CD4-positive, CD25-positive, alpha-beta regulatory T cell (primary cell): ENCODE results near the gene SLC25A43. TPM values are rescaled to one million over a fixed set of nuclear protein-coding genes. Genes with fewer than 3 reads are reported as not detected.
A peak's percentile ranks its signal among the peaks of the same experiment; 100 is the strongest.
"Not testable (repeated sequence)": the region's sequence is repeated elsewhere in the genome, so short reads cannot be mapped to it uniquely, and the experiment has no call there.

Experiments used
- ATAC-seq, 2 donors: fragments of 150-1000 bp; cut with Tn5 transposase; one replicate each; pipeline ENCODE4 v1.10.0; 2021; ENCODE audit warnings: low read depth in 2 of 2, moderate number of reproducible peaks in 2 of 2, moderate library complexity in 1 of 2
- DNase-seq, 3 donors: peaks; one replicate each; pipeline versions ENCODE4 v3.0.0 to v3.0.0-alpha.2; 2012 to 2022; ENCODE audit warnings: mixed read lengths in 1 of 3
- H3K27ac ChIP-seq: one replicate; pipeline ENCODE4 v1.7.0; 2013; ENCODE audit warnings: mild to moderate bottlenecking, low read length; ENCODE audit not compliant: insufficient read depth, poor library complexity, severe bottlenecking
- H3K27me3 ChIP-seq: one replicate; pipeline ENCODE4 v1.7.0; 2013; ENCODE audit warnings: low read length; ENCODE audit not compliant: control insufficient read depth, insufficient read depth
- H3K36me3 ChIP-seq: one replicate; pipeline ENCODE4 v1.7.0; 2013; ENCODE audit warnings: mild to moderate bottlenecking, low read length, moderate library complexity; ENCODE audit not compliant: control insufficient read depth, insufficient read depth
- H3K4me1 ChIP-seq: 2 replicates; pipeline ENCODE4 v1.7.0; 2013; ENCODE audit warnings: mild to moderate bottlenecking, low read length; ENCODE audit not compliant: insufficient read depth, control insufficient read depth, poor library complexity, severe bottlenecking
- H3K4me3 ChIP-seq: one replicate; pipeline ENCODE4 v1.7.0; 2013; ENCODE audit warnings: low read depth, mild to moderate bottlenecking, low read length, moderate library complexity
- H3K9me3 ChIP-seq, 2 experiments: 1 replicate in 1 of 2; 2 replicates in 1 of 2; pipeline ENCODE4 v1.7.0; 2013; ENCODE audit warnings: low read length in 2 of 2, mild to moderate bottlenecking in 1 of 2, moderate library complexity in 1 of 2; ENCODE audit not compliant: control insufficient read depth in 2 of 2
- H3K27ac Mint-ChIP-seq, 3 donors: one replicate each; pipeline ENCODE4 v1.8.0; 2020 to 2022; ENCODE audit warnings: mild to moderate bottlenecking in 3 of 3, mixed read lengths in 3 of 3, moderate library complexity in 2 of 3
- H3K27me3 Mint-ChIP-seq: one replicate; pipeline ENCODE4 v1.8.0; 2022; ENCODE audit warnings: mild to moderate bottlenecking, mixed read lengths
- H3K36me3 Mint-ChIP-seq: one replicate; pipeline ENCODE4 v1.8.0; 2020; ENCODE audit warnings: mixed read lengths
- H3K4me1 Mint-ChIP-seq, 4 donors: one replicate each; pipeline ENCODE4 v1.8.0; 2020 to 2022; ENCODE audit warnings: mixed read lengths in 4 of 4, mild to moderate bottlenecking in 1 of 4
- H3K4me3 Mint-ChIP-seq, 4 donors: one replicate each; pipeline ENCODE4 v1.8.0; 2020 to 2022; ENCODE audit warnings: mild to moderate bottlenecking in 4 of 4, mixed read lengths in 4 of 4, moderate library complexity in 3 of 4
- H3K9me3 Mint-ChIP-seq, 7 donors: one replicate each; pipeline ENCODE4 v1.8.0; 2020 to 2022; ENCODE audit warnings: mixed read lengths in 7 of 7, mild to moderate bottlenecking in 3 of 7, moderate library complexity in 2 of 7
- polyA plus RNA-seq, 4 donors: library from polyadenylated mRNA; unstranded; fragments of 300-500 nt; fragmentation: Illumina TruSeq; gene quantifications; one replicate each; pipeline ENCODE4 v1.2.3, GENCODE V29; 2021
- total RNA-seq: library from RNA; stranded (reverse); gene quantifications from one replicate; pipeline ENCODE4 v1.2.3, GENCODE V29; 2022

The SLC25A43 gene
- 2.6 TPM for total RNA-seq
- polyA plus RNA-seq, result 1 to 10 TPM; 3.0 to 4.9 (median 3.5) TPM

GRCh38 chrX:119398974-119399771 is at the start of gene SLC25A43:
SLC25A43 (plus strand) TSS chrX:119399336; CDS start chrX:119399404, 68 bp downstream.
- Mint-ChIP-seq H3K36me3 (no peaks in the 10 kb centered on the region), H3K4me3 (peak within 1 kb of the TSS; percentile 86 to 97 (median 89)), H3K9me3 (no peaks in the 10 kb centered on the region), H3K27me3 (no peaks in the 10 kb centered on the region), H3K4me1 (peaks cover 0 to 13% (median 6%) of the 10 kb centered on the region in 4 donors), H3K27ac (peak within 1 kb of the TSS; percentile 85 to 91 (median 90))
- peak within 1 kb of the TSS; percentile 67 for H3K4me3 ChIP-seq
- no peaks in the 10 kb centered on the region for H3K27me3 ChIP-seq
- peak in 2 of 3 donors; percentile 14 to 34 for DNase-seq
- H3K36me3 ChIP-seq, result no peaks in the 10 kb centered on the region
- peak; percentile 63 to 68 for ATAC-seq
- H3K27ac ChIP-seq, result peak within 1 kb of the TSS; percentile 33
- H3K9me3 ChIP-seq, result no peaks in the 10 kb centered on the region
- H3K4me1 ChIP-seq, result peaks cover 7% of the 10 kb centered on the region

- H3K36me3 Mint-ChIP-seq, result no peaks in the 10 kb centered on the region
- H3K27ac Mint-ChIP-seq, result no peak overlapping the region
Measured at GRCh38 chrX:119359618-119360382, 39.3 kb upstream of the SLC25A43 start.

GRCh38 chrX:119361451-119361850 is 37.7 kb upstream of the SLC25A43 start:
- H3K27ac ChIP-seq, H3K4me3 ChIP-seq, H3K36me3 ChIP-seq, H3K27ac Mint-ChIP-seq, H3K4me1 Mint-ChIP-seq, H3K36me3 Mint-ChIP-seq, H3K4me1 ChIP-seq, H3K9me3 ChIP-seq, H3K27me3 Mint-ChIP-seq, DNase-seq, H3K9me3 Mint-ChIP-seq, H3K27me3 ChIP-seq, H3K4me3 Mint-ChIP-seq, ATAC-seq: not testable (repeated sequence)

More at GRCh38 chrX:119359618-119360382, 39.3 kb upstream of the SLC25A43 start:
- ATAC-seq, result no peak
- Histone ChIP-seq H3K27ac (no peak overlapping the region), H3K36me3 (no peaks in the 10 kb centered on the region), H3K27me3 (no peaks in the 10 kb centered on the region), H3K9me3 (no peaks in the 10 kb centered on the region), H3K4me3 (no peak overlapping the region), H3K4me1 (no peaks in the 10 kb centered on the region)
- no peaks in the 10 kb centered on the region for H3K4me1 Mint-ChIP-seq
- no peaks in the 10 kb centered on the region for H3K9me3 Mint-ChIP-seq
- no peak for DNase-seq
- peaks cover 9% of the 10 kb centered on the region for H3K27me3 Mint-ChIP-seq
- H3K4me3 Mint-ChIP-seq, result no peak overlapping the region

- not testable (repeated sequence) for H3K4me3 ChIP-seq
Measured at GRCh38 chrX:119362074-119362473, 37.1 kb upstream of the SLC25A43 start.

GRCh38 chrX:119363391-119363790 is 35.7 kb upstream of the SLC25A43 start:
- Histone ChIP-seq H3K9me3 (no peaks in the 10 kb centered on the region), H3K36me3 (no peaks in the 10 kb centered on the region), H3K4me1 (no peaks in the 10 kb centered on the region), H3K4me3 (no peak overlapping the region), H3K27me3 (no peaks in the 10 kb centered on the region), H3K27ac (no peak overlapping the region)
- H3K9me3 Mint-ChIP-seq, result no peaks in the 10 kb centered on the region
- ATAC-seq (no peak), DNase-seq (no peak)
- H3K27me3 Mint-ChIP-seq, result no peaks in the 10 kb centered on the region
- no peak overlapping the region for H3K27ac Mint-ChIP-seq
- no peaks in the 10 kb centered on the region for H3K36me3 Mint-ChIP-seq
- no peak overlapping the region for H3K4me3 Mint-ChIP-seq
- H3K4me1 Mint-ChIP-seq, result no peaks in the 10 kb centered on the region

More at GRCh38 chrX:119362074-119362473, 37.1 kb upstream of the SLC25A43 start:
- not testable (repeated sequence) for H3K9me3 ChIP-seq, H3K27ac ChIP-seq, H3K9me3 Mint-ChIP-seq, H3K4me1 Mint-ChIP-seq, ATAC-seq, H3K36me3 Mint-ChIP-seq, H3K27me3 Mint-ChIP-seq, H3K27me3 ChIP-seq, DNase-seq, H3K4me1 ChIP-seq, H3K4me3 Mint-ChIP-seq, H3K36me3 ChIP-seq, H3K27ac Mint-ChIP-seq

GRCh38 chrX:119371861-119372260 is 27.3 kb upstream of the SLC25A43 start:
- not testable (repeated sequence) for H3K4me1 Mint-ChIP-seq, DNase-seq, H3K9me3 ChIP-seq, H3K36me3 ChIP-seq, H3K4me3 ChIP-seq, H3K36me3 Mint-ChIP-seq, ATAC-seq, H3K27me3 ChIP-seq, H3K4me1 ChIP-seq, H3K27me3 Mint-ChIP-seq, H3K4me3 Mint-ChIP-seq, H3K27ac ChIP-seq, H3K27ac Mint-ChIP-seq, H3K9me3 Mint-ChIP-seq

- no peak overlapping the region for H3K4me3 ChIP-seq
- no peaks in the 10 kb centered on the region for H3K36me3 Mint-ChIP-seq
- no peaks in the 10 kb centered on the region for H3K4me1 ChIP-seq
- DNase-seq (no peak), ATAC-seq (no peak)
- H3K9me3 ChIP-seq, result no peaks in the 10 kb centered on the region
- no peaks in the 10 kb centered on the region for H3K27me3 ChIP-seq
- H3K27ac ChIP-seq, result no peak overlapping the region
- no peaks in the 10 kb centered on the region for H3K27me3 Mint-ChIP-seq
- no peak overlapping the region for H3K4me3 Mint-ChIP-seq
- H3K9me3 Mint-ChIP-seq, result peaks cover 0 to 1% (median 0%) of the 10 kb centered on the region in 7 donors
- H3K27ac Mint-ChIP-seq, result no peak overlapping the region
- H3K4me1 Mint-ChIP-seq, result no peaks in the 10 kb centered on the region
- no peaks in the 10 kb centered on the region for H3K36me3 ChIP-seq
Measured at GRCh38 chrX:119374736-119375135, 24.4 kb upstream of the SLC25A43 start.
